Heart right ventricle (tissue), 16 donors: ENCODE results near the gene ALDOA. TPM values are rescaled to one million over a fixed set of nuclear protein-coding genes. Genes with fewer than 3 reads are reported as not detected.

ENCODE experiments used
- ATAC-seq, 8 donors: fragments of 200-7000 bp; cut with Tn5 transposase; one replicate each; pipeline ENCODE4 v1.9.1; 2020; ENCODE audit warnings: mild to moderate bottlenecking in 8 of 8, moderate library complexity in 8 of 8, moderate number of reproducible peaks in 1 of 8
- DNase-seq, 2 donors: peaks; one replicate each; pipeline ENCODE4 v3.0.0-alpha.2; 2020
- H3K27ac ChIP-seq, 10 donors: fragments of 200-600 bp; sonication (generic) in 2 of 10; one replicate each; pipeline versions ENCODE4 v1.5.0 to v1.8.0; 2020 to 2022; ENCODE audit warnings: mild to moderate bottlenecking in 3 of 10
- H3K27me3 ChIP-seq, 7 donors: fragments of 200-600 bp; one replicate each; pipeline ENCODE4 v1.8.0; 2021 to 2022; ENCODE audit warnings: mild to moderate bottlenecking in 2 of 7
- H3K36me3 ChIP-seq, 9 donors: fragments of 200-600 bp; sonication (generic) in 1 of 9; one replicate each; pipeline versions ENCODE4 v1.5.0 to v1.8.0; 2020 to 2022; ENCODE audit warnings: mild to moderate bottlenecking in 2 of 9
- H3K4me1 ChIP-seq, 9 donors: fragments of 200-600 bp; sonication (generic) in 1 of 9; one replicate each; pipeline versions ENCODE4 v1.5.0 to v1.8.0; 2020 to 2022; ENCODE audit warnings: mild to moderate bottlenecking in 4 of 9
- H3K4me3 ChIP-seq, 10 donors: fragments of 200-600 bp; sonication (generic) in 2 of 10; one replicate each; pipeline versions ENCODE4 v1.5.0 to v1.8.0; 2020 to 2022; ENCODE audit warnings: mild to moderate bottlenecking in 7 of 10, moderate library complexity in 2 of 10
- H3K9me3 ChIP-seq, 11 donors: fragments of 200-600 bp in 10 of 11; sonication (generic) in 2 of 11; one replicate each; pipeline versions ENCODE4 v1.5.0 to v1.8.0; 2013 to 2022; ENCODE audit warnings: mild to moderate bottlenecking in 2 of 11, control low read depth in 1 of 11, moderate library complexity in 1 of 11
- WGBS, 2 donors: extraction: QIAGEN DNeasy Blood & Tissue Kit; methylation state at CpG; one replicate each; pipeline ENCODE4 v1.1.7; 2013; ENCODE audit warnings: inconsistent platforms in 1 of 2; 5-methylcytosine and 5-hydroxymethylcytosine counted together
- intact Hi-C, 10 donors: fragments of 100-400 bp; cut with DNase I; formaldehyde crosslinking; loops; one replicate each; pipeline versions ENCODE4 v1.11.1 to v1.14.2; 2022
- polyA plus RNA-seq, 2 donors: library from polyadenylated mRNA; stranded (reverse); fragments of 200-250 nt; gene quantifications; one replicate each; pipeline ENCODE4 v1.2.3, GENCODE V29; 2013
- total RNA-seq, 10 donors: library from RNA; stranded (reverse); fragmentation: NEBNext Ultra II Directional in 3 of 10; extraction: Animal tissue kit (Norgen Biotek cat#: 25700) in 3 of 10; gene quantifications; one replicate each; pipeline versions ENCODE4 v1.2.1 to v1.2.4, GENCODE V29; 2021 to 2023
- TF ChIP-seq, protein P1 (sequence below), 9 donors: fragments of 200-600 bp; sonication (generic) in 2 of 9; IDR thresholded peaks; one replicate each; pipeline versions ENCODE4 v1.5.0 to v1.8.0; 2021 to 2022; ENCODE audit warnings: antibody characterized with exemption in 9 of 9, mild to moderate bottlenecking in 5 of 9, moderate library complexity in 1 of 9
- donor health status: Arrhythmogenic right ventricular cardiomyopathy.
- donor health status: ischemic (EF 13 %, LVEDD 7.1; RV severe dilation, severe dysfunction).
- donor health status: healthy with polysubstance abuse.
- donor health status: DM: no; HTN: yes; CAD: no.
- donor health status: DM: no; HTN: no; CAD: no.
- donor health status: ischemic (EF 25% LVEDD 6.9; RV normal size, moderate dysfunction).
- donor health status: ischemic (EF 25% LVEDD 5.7; RV mildly dilated, moderate dysfunction).
- donor health status: healthy.
- donor health status: DM: yes; HTN: yes; CAD: no.
- donor health status: Ischemic cardiomyopathy.
- donor health status: ischemic (EF 35%, LVEDD 5.7; RV mildly dilated, moderate dysfunction).
- donor health status: nonischemic (EF 11% LVEDD 7.7; RV severe dilation, severe dysfunction).
- donor health status: DM: yes; HTN: yes; CAD: no.
- donor health status: PGD.
- donor health status: ischemic (EF 29% LVEDD 5.4; RV normal size, mild dysfunction).
- donor health status: nonischemic (EF 23%, LVEDD 6.1; RV moderate dilation, normal function).

The ALDOA gene
- total and polyA plus RNA-seq, 12 donors = 2,873 to 4,582 (median 3,767) TPM

- intact Hi-C loops = loop anchor here in 2 of 10 donors (5.0 to 10.0 kb wide), 3 partner anchors 97 to 466 kb away; partner anchors contain the start of genes TAOK2 (in 1 of the 2) and ZNF747 (in 1 of the 2)
- no peak for DNase-seq
- peaks cover 11 to 57% (median 53%) of the 10 kb centered on the region in 9 donors for H3K4me1 ChIP-seq
- H3K27me3 ChIP-seq = no peaks in the 10 kb centered on the region
- 68% methylated on average over 17 of the region's 17 CpGs for WGBS, 2 donors
- TF ChIP-seq, protein P1, sequence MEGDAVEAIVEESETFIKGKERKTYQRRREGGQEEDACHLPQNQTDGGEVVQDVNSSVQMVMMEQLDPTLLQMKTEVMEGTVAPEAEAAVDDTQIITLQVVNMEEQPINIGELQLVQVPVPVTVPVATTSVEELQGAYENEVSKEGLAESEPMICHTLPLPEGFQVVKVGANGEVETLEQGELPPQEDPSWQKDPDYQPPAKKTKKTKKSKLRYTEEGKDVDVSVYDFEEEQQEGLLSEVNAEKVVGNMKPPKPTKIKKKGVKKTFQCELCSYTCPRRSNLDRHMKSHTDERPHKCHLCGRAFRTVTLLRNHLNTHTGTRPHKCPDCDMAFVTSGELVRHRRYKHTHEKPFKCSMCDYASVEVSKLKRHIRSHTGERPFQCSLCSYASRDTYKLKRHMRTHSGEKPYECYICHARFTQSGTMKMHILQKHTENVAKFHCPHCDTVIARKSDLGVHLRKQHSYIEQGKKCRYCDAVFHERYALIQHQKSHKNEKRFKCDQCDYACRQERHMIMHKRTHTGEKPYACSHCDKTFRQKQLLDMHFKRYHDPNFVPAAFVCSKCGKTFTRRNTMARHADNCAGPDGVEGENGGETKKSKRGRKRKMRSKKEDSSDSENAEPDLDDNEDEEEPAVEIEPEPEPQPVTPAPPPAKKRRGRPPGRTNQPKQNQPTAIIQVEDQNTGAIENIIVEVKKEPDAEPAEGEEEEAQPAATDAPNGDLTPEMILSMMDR (IDR thresholded peaks at IDR 0.05) = peak in 7 of 9 donors; percentile 24 to 45 (median 28)
- H3K9me3 ChIP-seq = no peaks in the 10 kb centered on the region
- peak overlapping the region in 7 of 10 donors; percentile 18 to 100 (median 79) for H3K4me3 ChIP-seq
- ATAC-seq = no peak
- peaks cover 8 to 80% (median 57%) of the 10 kb centered on the region in 9 donors for H3K36me3 ChIP-seq
- peak overlapping the region in 8 of 10 donors; percentile 20 to 100 (median 98) for H3K27ac ChIP-seq
These were observed 3.4 kb downstream of the ALDOA start for GRCh38 chr16:30068750-30069610.

DNA sequence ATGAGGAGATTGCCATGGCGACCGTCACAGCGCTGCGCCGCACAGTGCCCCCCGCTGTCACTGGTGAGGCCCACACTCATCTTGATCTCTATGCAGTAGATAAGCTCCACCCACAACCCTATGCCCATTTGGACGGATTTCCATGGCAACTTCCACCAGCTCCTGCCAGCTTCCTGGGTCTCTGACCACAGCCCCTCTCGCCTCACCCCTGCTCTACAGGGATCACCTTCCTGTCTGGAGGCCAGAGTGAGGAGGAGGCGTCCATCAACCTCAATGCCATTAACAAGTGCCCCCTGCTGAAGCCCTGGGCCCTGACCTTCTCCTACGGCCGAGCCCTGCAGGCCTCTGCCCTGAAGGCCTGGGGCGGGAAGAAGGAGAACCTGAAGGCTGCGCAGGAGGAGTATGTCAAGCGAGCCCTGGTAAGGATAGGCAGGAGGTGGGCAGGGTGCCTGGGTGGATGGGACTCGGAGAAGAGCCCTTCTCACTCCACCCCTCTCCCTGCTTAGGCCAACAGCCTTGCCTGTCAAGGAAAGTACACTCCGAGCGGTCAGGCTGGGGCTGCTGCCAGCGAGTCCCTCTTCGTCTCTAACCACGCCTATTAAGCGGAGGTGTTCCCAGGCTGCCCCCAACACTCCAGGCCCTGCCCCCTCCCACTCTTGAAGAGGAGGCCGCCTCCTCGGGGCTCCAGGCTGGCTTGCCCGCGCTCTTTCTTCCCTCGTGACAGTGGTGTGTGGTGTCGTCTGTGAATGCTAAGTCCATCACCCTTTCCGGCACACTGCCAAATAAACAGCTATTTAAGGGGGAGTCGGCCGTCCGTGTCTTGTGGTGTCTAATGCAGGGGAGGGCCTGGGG, 4.3 kb downstream of the ALDOA start:
- Histone ChIP-seq H3K27me3 (no peaks in the 10 kb centered on the region), H3K4me3 (peak overlapping the region in 8 of 10 donors; percentile 10 to 100 (median 22)), H3K27ac (peak overlapping the region in 9 of 10 donors; percentile 3 to 100 (median 53)), H3K36me3 (peaks cover 8 to 80% (median 57%) of the 10 kb centered on the region in 9 donors), H3K4me1 (peaks cover 11 to 54% (median 51%) of the 10 kb centered on the region in 9 donors), H3K9me3 (no peaks in the 10 kb centered on the region)
- intact Hi-C loops = loop anchor here in 3 of 10 donors (5.0 to 10.0 kb wide), 5 partner anchors 98 to 585 kb away; partner anchors contain the start of genes FBRS (in 1 of the 3), PRR14 (in 1 of the 3), TAOK2 (in 1 of the 3) and ZNF747 (in 1 of the 3)
- TF ChIP-seq, protein P1 (IDR thresholded peaks at IDR 0.05) = no peak
- WGBS, 2 donors = 46 to 58% methylated on average over 31 of the region's 31 CpGs
- DNase-seq (peak in 1 of 2 donors; percentile 24), ATAC-seq (no peak)

- no peak for ATAC-seq
- Histone ChIP-seq H3K4me1 (peaks cover 13 to 60% (median 57%) of the 10 kb centered on the region in 9 donors), H3K4me3 (peak overlapping the region in 4 of 10 donors; percentile 10 to 100 (median 50)), H3K36me3 (peaks cover 8 to 80% (median 57%) of the 10 kb centered on the region in 9 donors), H3K9me3 (no peaks in the 10 kb centered on the region), H3K27me3 (no peaks in the 10 kb centered on the region), H3K27ac (peak overlapping the region in 6 of 10 donors; percentile 7 to 100 (median 54))
- no peak for DNase-seq
- TF ChIP-seq, protein P1 (IDR thresholded peaks at IDR 0.05) = no peak
- intact Hi-C loops = loop anchor here in 2 of 10 donors (10.0 kb wide), 2 partner anchors 334 to 584 kb away; partner anchors contain the start of genes FBRS (in 1 of the 2), PRR14 (in 1 of the 2) and ZNF771 (in 1 of the 2)
These were observed 4.9 kb downstream of the ALDOA start for GRCh38 chr16:30070490-30070889.
